HepG2 (cell line): ENCODE data around the gene SORL1-AS1.
A peak's percentile ranks its signal among the peaks of the same experiment; 100 is the strongest.

Experiments
- ATAC-seq: fragments of 200-7000 bp; cut with Tn5 transposase; 3 replicates; pipeline ENCODE4 v1.9.1; 2020; ENCODE audit warnings: mild to moderate bottlenecking, moderate library complexity
- BruUV-seq: library from RNA; stranded (reverse); fragments of 400-500 nt; replicated peaks from 2 replicates; lab custom pipeline; 2021; lab: Mats Ljungman, UMichigan
- CTCF ChIA-PET: fragments of 300-600 bp; formaldehyde crosslinking; extraction: SDS; loops from one replicate; lab custom pipeline; 2021; ENCODE audit warnings: low total read pairs, inconsistent platforms, low intra/inter-chr PET ratio; lab: Yijun Ruan, JAX
- POLR2A ChIA-PET: fragments of 350-600 bp; sonication (Branson Sonifier 250); formaldehyde crosslinking; loops from one replicate; lab custom pipeline; 2020; ENCODE audit warnings: antibody characterized with exemption, inconsistent platforms; lab: Yijun Ruan, JAX
- DNase-seq: peaks from one replicate; pipeline ENCODE4 v3.0.0-alpha.2; 2015; ENCODE audit warnings: low spot score
- FAIRE-seq: peaks from 3 replicates; lab custom pipeline; 2011; peaks lifted over from hg19 to GRCh38; lab: Jason Lieb, UNC
- H2AFZ ChIP-seq: one replicate; pipeline ENCODE4 v1.6.1; 2011; ENCODE audit warnings: low read length, inconsistent platforms
- H3K27ac ChIP-seq: fragments of 300-600 bp; 3 replicates; pipeline ENCODE4 v1.8.0; 2011; ENCODE audit warnings: mixed run types, mild to moderate bottlenecking, mixed read lengths, low read length, inconsistent platforms; ENCODE audit not compliant: insufficient read depth; ENCODE audit errors: extremely low read length
- H3K27me3 ChIP-seq, 2 experiments: fragments of 200-600 bp in 1 of 2; 2 replicates in 1 of 2; 3 replicates in 1 of 2; pipeline versions ENCODE4 v1.6.0 to v1.8.0; 2011; ENCODE audit warnings: low read length in 2 of 2, mild to moderate bottlenecking in 2 of 2, moderate library complexity in 2 of 2, inconsistent platforms in 1 of 2; ENCODE audit not compliant: insufficient read depth in 2 of 2, control insufficient read depth in 1 of 2
- H3K36me3 ChIP-seq, 2 experiments: fragments of 200-600 bp in 1 of 2; replicated peaks in 1 of 2; 2 replicates in 1 of 2; 3 replicates in 1 of 2; pipeline versions ENCODE4 v1.5.1 to v1.8.0; 2011; ENCODE audit warnings: low read length in 2 of 2, inconsistent platforms in 1 of 2; ENCODE audit not compliant: insufficient read depth in 2 of 2, control insufficient read depth in 1 of 2
- H3K4me1 ChIP-seq: 2 replicates; pipeline ENCODE4 v1.5.1; 2012; ENCODE audit warnings: low read length, inconsistent platforms; ENCODE audit not compliant: insufficient read depth
- H3K4me2 ChIP-seq: 2 replicates; pipeline ENCODE4 v1.6.0; 2011; ENCODE audit warnings: low read depth, low read length, inconsistent platforms
- H3K4me3 ChIP-seq, 3 experiments: fragments of 200-600 bp in 1 of 3; sonication (generic), shearing (Covaris generic) in 1 of 3; replicated peaks in 1 of 3; 2 replicates each; pipeline ENCODE4 v1.5.1; 2011 to 2016; ENCODE audit warnings: low read length in 3 of 3, inconsistent platforms in 2 of 3, low read depth in 2 of 3, mild to moderate bottlenecking in 2 of 3, control low read depth in 1 of 3, mixed read lengths in 1 of 3; ENCODE audit not compliant: insufficient read depth in 1 of 3
- H3K79me2 ChIP-seq: one replicate; pipeline ENCODE4 v1.6.1; 2011; ENCODE audit warnings: low read length, inconsistent platforms; ENCODE audit not compliant: insufficient read depth
- H3K9ac ChIP-seq: 2 replicates; pipeline ENCODE4 v1.6.0; 2011; ENCODE audit warnings: mild to moderate bottlenecking, low read depth, low read length, inconsistent platforms; ENCODE audit not compliant: insufficient read depth
- H3K9me3 ChIP-seq: 2 replicates; pipeline ENCODE4 v1.5.1; 2012; ENCODE audit warnings: mild to moderate bottlenecking, low read length
- H4K20me1 ChIP-seq: 2 replicates; pipeline ENCODE4 v1.6.0; 2011; ENCODE audit warnings: inconsistent platforms, mild to moderate bottlenecking, low read length, moderate library complexity; ENCODE audit not compliant: insufficient read depth
- ATF7 ChIP-seq, 2 experiments: fragments of 450-650 bp in 1 of 2; sonication (generic) in 1 of 2; formaldehyde crosslinking in 1 of 2; IDR thresholded peaks; 2 replicates each; pipeline versions ENCODE4 v1.4.0 to v1.6.1; 2016 to 2020; ENCODE audit warnings: antibody characterized with exemption in 1 of 2, mild to moderate bottlenecking in 1 of 2, missing genetic modification reagents in 1 of 2
- CREB3 ChIP-seq: sonication (generic); formaldehyde crosslinking; IDR thresholded peaks from 2 replicates; pipeline ENCODE4 v1.5.0; 2020; ENCODE audit warnings: missing genetic modification reagents
- CREM ChIP-seq, 2 experiments: sonication (generic) in 1 of 2; formaldehyde crosslinking in 1 of 2; IDR thresholded peaks; 2 replicates each; pipeline versions ENCODE4 v1.4.0 to v1.6.1; 2016 to 2020; ENCODE audit warnings: antibody characterized with exemption in 1 of 2, mild to moderate bottlenecking in 1 of 2, missing genetic modification reagents in 1 of 2
- KDM5B ChIP-seq: sonication (generic); formaldehyde crosslinking; IDR thresholded peaks from 2 replicates; pipeline ENCODE4 v1.4.0; 2020; ENCODE audit warnings: missing genetic modification reagents, mild to moderate bottlenecking, borderline replicate concordance
- MIER3 ChIP-seq: IDR thresholded peaks from 2 replicates; pipeline ENCODE4 v1.6.1; 2016; ENCODE audit warnings: missing compliant biosample characterization, borderline replicate concordance
- ONECUT2 ChIP-seq: sonication (generic); formaldehyde crosslinking; IDR thresholded peaks from 2 replicates; pipeline ENCODE4 v1.4.0; 2020; ENCODE audit warnings: missing genetic modification reagents
- RERE ChIP-seq: IDR thresholded peaks from 2 replicates; pipeline ENCODE4 v1.6.1; 2016; ENCODE audit warnings: low read depth, missing genetic modification reagents, missing compliant biosample characterization
- SMYD3 ChIP-seq: sonication (generic); formaldehyde crosslinking; IDR thresholded peaks from 2 replicates; pipeline ENCODE4 v1.8.1; 2023; ENCODE audit warnings: mild to moderate bottlenecking, missing genetic modification reagents
- SSRP1 ChIP-seq: IDR thresholded peaks from 2 replicates; pipeline ENCODE4 v1.6.1; 2016; ENCODE audit warnings: control low read depth
- ZBTB38 ChIP-seq: sonication (generic); formaldehyde crosslinking; IDR thresholded peaks from 2 replicates; pipeline ENCODE4 v1.5.1; 2020; ENCODE audit warnings: mild to moderate bottlenecking, missing genetic modification reagents
- ZNF160 ChIP-seq: sonication (generic); formaldehyde crosslinking; IDR thresholded peaks from 2 replicates; pipeline ENCODE4 v1.8.0; 2022; ENCODE audit warnings: mild to moderate bottlenecking, inconsistent platforms, missing genetic modification reagents
- ZNF281 ChIP-seq: sonication (generic); formaldehyde crosslinking; IDR thresholded peaks from 2 replicates; pipeline ENCODE4 v1.4.0; 2020; ENCODE audit warnings: missing genetic modification reagents, borderline replicate concordance
- ZNF30 ChIP-seq: sonication (generic); formaldehyde crosslinking; IDR thresholded peaks from 2 replicates; pipeline ENCODE4 v1.5.0; 2020; ENCODE audit warnings: mild to moderate bottlenecking, missing genetic modification reagents
- ZNF746 ChIP-seq: sonication (generic); formaldehyde crosslinking; IDR thresholded peaks from 2 replicates; pipeline ENCODE4 v1.8.0; 2022; ENCODE audit warnings: mild to moderate bottlenecking, missing genetic modification reagents
- WGBS: methylation state at CpG from one replicate; pipeline ENCODE4 v1.1.6; 2017; ENCODE audit warnings: low lambda C conversion rate; 5-methylcytosine and 5-hydroxymethylcytosine counted together
- in situ Hi-C: cut with HindIII; loops from 2 replicates; pipeline ENCODE4 v1.10.0; 2017; ENCODE audit warnings: low pct_unique_long_range_greater_than_20kb; ENCODE audit not compliant: extremely low pct_ligation_motif_present
- intact Hi-C: fragments of 100-400 bp; cut with micrococcal nuclease; formaldehyde crosslinking; loops from one replicate; pipeline ENCODE4 v1.10.0; 2022; ENCODE audit not compliant: unreplicated experiment

The SORL1-AS1 gene

GRCh38 chr11:121459413-121460017 lies 6.7 kb upstream of the SORL1-AS1 start:
- BruUV-seq = no TSS peak
- Histone ChIP-seq H3K4me1 (peaks cover 100% of the 10 kb centered on the region), H4K20me1 (peaks cover 9% of the 10 kb centered on the region), H3K9me3 (no peaks in the 10 kb centered on the region), H3K9ac (peak overlapping the region; percentile 38), H3K27ac (peak overlapping the region; percentile 76), H3K27me3 (no peaks in the 10 kb centered on the region), H3K4me3 (peak overlapping the region; percentile 5 to 41 (median 35); a peak in 4 of 6 replicates), H3K4me2 (peak overlapping the region; percentile 67), H2AFZ (no peak overlapping the region), H3K36me3 (peaks cover 0 to 8% of the 10 kb centered on the region in 2 experiments; a peak in 1 of 5 replicates), H3K79me2 (peaks cover 93% of the 10 kb centered on the region)
- FAIRE-seq (peak; percentile 99), ATAC-seq (peak; percentile 95), DNase-seq (peak; percentile 97)
- ChIA-PET CTCF (interaction anchor here (1.2 kb wide), 1 partner anchor 17 kb away, joined by 3 read pairs; no protein-coding TSS in a partner anchor), POLR2A (interaction anchor here (1.0 to 2.6 kb wide), 5 partner anchors 8 to 105 kb away, joined by 3 to 11 read pairs (median 8); no protein-coding TSS in a partner anchor)
- intact Hi-C loops = loop anchor here (2.0 kb wide), 1 partner anchor 105 kb away; no protein-coding TSS in a partner anchor
- in situ Hi-C loops = no loop called here
- WGBS = 9% methylated on average over 5 of the region's 7 CpGs
- TF ChIP-seq SMYD3 (CRISPR knock-in tag) (peak; percentile 97), CREB3 (no peak), KDM5B (CRISPR knock-in tag) (peak; percentile 72; the same call in 1 of the 2 replicates), RERE (CRISPR knock-in tag) (peak; percentile 97), ZNF160 (no peak), ZNF746 (CRISPR knock-in tag) (peak; percentile 99), ZBTB38 (CRISPR knock-in tag) (peak; percentile 97), CREM (IDR thresholded peaks at IDR 0.05) (peak; percentile 93), CREM (CRISPR knock-in tag; IDR thresholded peaks at IDR 0.05) (no peak), SSRP1 (CRISPR knock-in tag) (no peak), ATF7 (IDR thresholded peaks at IDR 0.05) (no peak), ATF7 (CRISPR knock-in tag; IDR thresholded peaks at IDR 0.05) (peak; percentile 84; the same call in 1 of the 2 replicates), MIER3 (peak; percentile 99), ZNF281 (CRISPR knock-in tag) (peak; percentile 93), ZNF30 (CRISPR knock-in tag) (0 out of 2 replicates have a peak, but pooled peaks have one; percentile 43), ONECUT2 (CRISPR knock-in tag) (peak; percentile 76)
